ENCODE results near the gene SPTBN1. TPM values are rescaled to one million over a fixed set of nuclear protein-coding genes. Genes with fewer than 3 reads are reported as not detected.

SPTBN1 gene
- total and polyA plus RNA-seq, 4 experiments from 2014 or later = 2.9 to 121 (median 87.3) TPM

- H3K4me3 ChIP-seq (ENCODE audit: low read length in 2 of 2) = no peak overlapping the region
- peak overlapping the region in 2 of 7 donors; percentile 25 to 79 for H3K27ac Mint-ChIP-seq
- ChIA-PET POLR2A (ENCODE audit: partially characterized antibody) (interaction anchor here (0.8 kb wide), 1 partner anchor 98 kb away, joined by 3 read pairs; no protein-coding TSS in a partner anchor), CTCF (ENCODE audit: partially characterized antibody) (interaction anchor here (0.7 to 1.7 kb wide), 14 partner anchors 8 to 518 kb away, joined by 3 to 9 read pairs (median 4); no protein-coding TSS in a partner anchor)
- H3K36me3 ChIP-seq (ENCODE audit: insufficient read depth, low read length) = peaks cover 97% of the 10 kb centered on the region
- H3K27me3 Mint-ChIP-seq = no peaks in the 10 kb centered on the region
- H3K36me3 Mint-ChIP-seq = peaks cover 73 to 95% of the 10 kb centered on the region in 2 donors
- no peak overlapping the region for H3K27ac ChIP-seq (ENCODE audit: low read depth, low read length)
- DNase-seq = peak in 1 of 5 donors; percentile 11
- intact Hi-C loops (cut with micrococcal nuclease) = loop anchor here (2.0 kb wide), 1 partner anchor 135 kb away; no protein-coding TSS in a partner anchor
- no peak overlapping the region for H3K4me3 Mint-ChIP-seq
- H3K9me3 Mint-ChIP-seq = no peaks in the 10 kb centered on the region
- H3K4me1 Mint-ChIP-seq = peaks cover 0 to 2% (median 0%) of the 10 kb centered on the region in 4 donors
- H3K4me1 ChIP-seq (ENCODE audit: insufficient read depth, low read length) = no peaks in the 10 kb centered on the region
- no peaks in the 10 kb centered on the region for H3K9me3 ChIP-seq (ENCODE audit: control insufficient read depth in 1 of 2, low read length in 2 of 2)
- H3K27me3 ChIP-seq (ENCODE audit: insufficient read depth, low read length) = no peaks in the 10 kb centered on the region
These were observed 201.5 kb downstream of the SPTBN1 start for GRCh38 chr2:54657664-54658083.

GRCh38 chr2:54658564-54659071, 202.5 kb downstream of the SPTBN1 start:
- DNase-seq = no peak
- no peak overlapping the region for H3K27ac ChIP-seq (ENCODE audit: low read depth, low read length)
- Mint-ChIP-seq H3K9me3 (no peaks in the 10 kb centered on the region), H3K27me3 (no peaks in the 10 kb centered on the region), H3K36me3 (peaks cover 75 to 97% of the 10 kb centered on the region in 2 donors), H3K27ac (peak overlapping the region in 3 of 7 donors; percentile 12 to 77 (median 30)), H3K4me3 (no peak overlapping the region), H3K4me1 (peaks cover 0 to 2% (median 0%) of the 10 kb centered on the region in 4 donors)
- ChIA-PET POLR2A (ENCODE audit: partially characterized antibody) (no interaction called here), CTCF (ENCODE audit: partially characterized antibody) (interaction anchor here (0.7 to 1.7 kb wide), 12 partner anchors 9 to 517 kb away, joined by 3 to 9 read pairs (median 4); no protein-coding TSS in a partner anchor)
- H3K4me3 ChIP-seq (ENCODE audit: low read length in 2 of 2) = no peak overlapping the region
- no peaks in the 10 kb centered on the region for H3K9me3 ChIP-seq (ENCODE audit: control insufficient read depth in 1 of 2, low read length in 2 of 2)
- intact Hi-C loops (cut with micrococcal nuclease) = no loop called here
- H3K27me3 ChIP-seq (ENCODE audit: insufficient read depth, low read length) = no peaks in the 10 kb centered on the region
- H3K4me1 ChIP-seq (ENCODE audit: insufficient read depth, low read length) = no peaks in the 10 kb centered on the region
- H3K36me3 ChIP-seq (ENCODE audit: insufficient read depth, low read length) = peaks cover 97% of the 10 kb centered on the region

- Histone ChIP-seq H3K4me3 (ENCODE audit: low read length in 2 of 2) (no peak overlapping the region), H3K9me3 (ENCODE audit: control insufficient read depth in 1 of 2, low read length in 2 of 2) (no peaks in the 10 kb centered on the region), H3K27ac (ENCODE audit: low read depth, low read length) (no peak overlapping the region), H3K36me3 (ENCODE audit: insufficient read depth, low read length) (peaks cover 97% of the 10 kb centered on the region), H3K27me3 (ENCODE audit: insufficient read depth, low read length) (no peaks in the 10 kb centered on the region), H3K4me1 (ENCODE audit: insufficient read depth, low read length) (no peaks in the 10 kb centered on the region)
- no peak for DNase-seq
- ChIA-PET POLR2A (ENCODE audit: partially characterized antibody) (no interaction called here), CTCF (ENCODE audit: partially characterized antibody) (interaction anchor here (1.1 to 1.6 kb wide), 2 partner anchors 136 to 553 kb away, joined by 3 to 4 read pairs; no protein-coding TSS in a partner anchor)
- H3K9me3 Mint-ChIP-seq = no peaks in the 10 kb centered on the region
- H3K36me3 Mint-ChIP-seq = peaks cover 78 to 98% of the 10 kb centered on the region in 2 donors
- intact Hi-C loops (cut with micrococcal nuclease) = no loop called here
- peaks cover 0 to 2% (median 0%) of the 10 kb centered on the region in 4 donors for H3K4me1 Mint-ChIP-seq
- H3K4me3 Mint-ChIP-seq = no peak overlapping the region
- no peaks in the 10 kb centered on the region for H3K27me3 Mint-ChIP-seq
- peak overlapping the region in 3 of 7 donors; percentile 2 to 23 (median 15) for H3K27ac Mint-ChIP-seq
These were observed 203.4 kb downstream of the SPTBN1 start for GRCh38 chr2:54659527-54659926.

GRCh38 chr2:54660752-54661151, 204.6 kb downstream of the SPTBN1 start:
- Mint-ChIP-seq H3K36me3 (peaks cover 78 to 97% of the 10 kb centered on the region in 2 donors), H3K4me1 (peaks cover 0 to 6% (median 4%) of the 10 kb centered on the region in 4 donors), H3K9me3 (no peaks in the 10 kb centered on the region), H3K27me3 (no peaks in the 10 kb centered on the region), H3K27ac (no peak overlapping the region), H3K4me3 (no peak overlapping the region)
- Histone ChIP-seq H3K36me3 (ENCODE audit: insufficient read depth, low read length) (peaks cover 94% of the 10 kb centered on the region), H3K4me1 (ENCODE audit: insufficient read depth, low read length) (no peaks in the 10 kb centered on the region), H3K9me3 (ENCODE audit: control insufficient read depth in 1 of 2, low read length in 2 of 2) (no peaks in the 10 kb centered on the region), H3K4me3 (ENCODE audit: low read length in 2 of 2) (no peak overlapping the region), H3K27me3 (ENCODE audit: insufficient read depth, low read length) (no peaks in the 10 kb centered on the region), H3K27ac (ENCODE audit: low read depth, low read length) (no peak overlapping the region)
- POLR2A ChIA-PET (ENCODE audit: partially characterized antibody) = interaction anchor here (1.1 to 1.8 kb wide), 2 partner anchors 12 to 102 kb away, joined by 3 to 4 read pairs; no protein-coding TSS in a partner anchor
- intact Hi-C loops (cut with micrococcal nuclease) = no loop called here
- no peak for DNase-seq
- CTCF ChIA-PET (ENCODE audit: partially characterized antibody) = interaction anchor here (0.6 to 1.9 kb wide), 8 partner anchors 9 to 554 kb away, joined by 3 to 7 read pairs (median 4); no protein-coding TSS in a partner anchor

GRCh38 chr2:54663424-54664030, 207.4 kb downstream of the SPTBN1 start:
- Mint-ChIP-seq H3K27ac (peak overlapping the region in 2 of 7 donors; percentile 53 to 68), H3K4me1 (peaks cover 0 to 13% (median 3%) of the 10 kb centered on the region in 4 donors), H3K36me3 (peaks cover 90 to 99% of the 10 kb centered on the region in 2 donors), H3K27me3 (no peaks in the 10 kb centered on the region), H3K4me3 (no peak overlapping the region), H3K9me3 (no peaks in the 10 kb centered on the region)
- intact Hi-C loops (cut with micrococcal nuclease) = loop anchor here (2.0 kb wide), 2 partner anchors 141 to 175 kb away; no protein-coding TSS in a partner anchor
- Histone ChIP-seq H3K36me3 (ENCODE audit: insufficient read depth, low read length) (peaks cover 98% of the 10 kb centered on the region), H3K27ac (ENCODE audit: low read depth, low read length) (no peak overlapping the region), H3K4me3 (ENCODE audit: low read length in 2 of 2) (no peak overlapping the region), H3K4me1 (ENCODE audit: insufficient read depth, low read length) (no peaks in the 10 kb centered on the region), H3K9me3 (ENCODE audit: control insufficient read depth in 1 of 2, low read length in 2 of 2) (no peaks in the 10 kb centered on the region), H3K27me3 (ENCODE audit: insufficient read depth, low read length) (no peaks in the 10 kb centered on the region)
- CTCF ChIA-PET (ENCODE audit: partially characterized antibody) = interaction anchor here (0.9 to 3.4 kb wide), 6 partner anchors 10 to 141 kb away, joined by 3 to 19 read pairs (median 3); no protein-coding TSS in a partner anchor
- no peak for DNase-seq
- POLR2A ChIA-PET (ENCODE audit: partially characterized antibody) = interaction anchor here (1.8 kb wide), 1 partner anchor 105 kb away, joined by 4 read pairs; no protein-coding TSS in a partner anchor

GRCh38 chr2:54664238-54664786, 208.2 kb downstream of the SPTBN1 start:
- Histone ChIP-seq H3K4me1 (ENCODE audit: insufficient read depth, low read length) (no peaks in the 10 kb centered on the region), H3K36me3 (ENCODE audit: insufficient read depth, low read length) (peaks cover 95% of the 10 kb centered on the region), H3K9me3 (ENCODE audit: control insufficient read depth in 1 of 2, low read length in 2 of 2) (no peaks in the 10 kb centered on the region), H3K27ac (ENCODE audit: low read depth, low read length) (no peak overlapping the region), H3K27me3 (ENCODE audit: insufficient read depth, low read length) (no peaks in the 10 kb centered on the region), H3K4me3 (ENCODE audit: low read length in 2 of 2) (no peak overlapping the region)
- intact Hi-C loops (cut with micrococcal nuclease) = loop anchor here (2.0 kb wide), 2 partner anchors 142 to 174 kb away; no protein-coding TSS in a partner anchor
- Mint-ChIP-seq H3K27ac (peak overlapping the region in 3 of 7 donors; percentile 12 to 50 (median 30)), H3K36me3 (peaks cover 90 to 97% of the 10 kb centered on the region in 2 donors), H3K9me3 (no peaks in the 10 kb centered on the region), H3K27me3 (no peaks in the 10 kb centered on the region), H3K4me1 (peaks cover 0 to 13% (median 3%) of the 10 kb centered on the region in 4 donors), H3K4me3 (no peak overlapping the region)
- no peak for DNase-seq
- ChIA-PET CTCF (ENCODE audit: partially characterized antibody) (interaction anchor here (0.7 to 3.4 kb wide), 18 partner anchors 8 to 141 kb away, joined by 3 to 34 read pairs (median 6); partner anchors contain the start of gene EML6), POLR2A (ENCODE audit: partially characterized antibody) (interaction anchor here (1.0 to 1.8 kb wide), 2 partner anchors 24 to 106 kb away, joined by 3 to 4 read pairs; no protein-coding TSS in a partner anchor)
